NCI-H2227 treated with DMSO at 0.1 percent for 48 hours (cell line): ENCODE data around the gene CTDP1.

Experiments used
- DNase-seq: peaks from one replicate; lab custom pipeline; 2025; lab: John Stamatoyannopoulos, UW

The CTDP1 gene

DNA sequence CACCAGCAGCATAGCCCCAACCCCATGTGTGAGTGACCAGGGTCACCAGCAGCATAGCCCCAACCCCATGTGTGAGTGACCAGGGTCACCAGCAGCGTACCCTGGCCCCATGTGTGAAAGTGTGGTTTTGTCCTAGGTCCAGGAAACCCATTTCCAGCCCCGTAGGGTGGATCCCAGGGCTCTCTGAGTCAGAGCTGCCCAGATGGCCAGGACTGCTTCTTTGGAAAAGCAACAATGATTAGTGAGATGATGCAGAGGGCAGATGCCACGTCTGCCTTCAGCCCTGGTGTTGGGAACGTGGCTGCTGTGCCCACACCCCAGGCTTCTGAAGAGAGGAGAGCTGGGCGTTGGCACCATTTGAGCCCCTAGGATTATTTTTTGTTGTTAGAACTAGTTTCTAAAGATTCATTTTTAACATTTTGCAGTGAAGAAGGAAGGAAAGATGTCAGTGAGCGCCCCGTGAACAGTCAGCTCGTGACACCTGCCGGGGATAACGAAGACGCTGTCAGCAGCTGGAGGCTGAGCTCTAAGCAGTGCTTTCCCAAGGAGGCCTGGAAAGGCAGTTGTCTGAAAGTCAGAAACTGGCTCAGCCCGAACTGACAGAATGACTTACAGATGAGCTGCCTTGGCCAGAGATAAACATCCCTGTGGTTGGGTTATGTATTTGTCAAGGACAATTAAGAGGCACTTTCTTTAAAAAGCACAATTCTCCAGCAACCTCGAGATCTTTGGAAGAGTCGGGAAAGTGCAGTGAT lies 86.1 kb downstream of the CTDP1 start:
- no peak for DNase-seq

DNA sequence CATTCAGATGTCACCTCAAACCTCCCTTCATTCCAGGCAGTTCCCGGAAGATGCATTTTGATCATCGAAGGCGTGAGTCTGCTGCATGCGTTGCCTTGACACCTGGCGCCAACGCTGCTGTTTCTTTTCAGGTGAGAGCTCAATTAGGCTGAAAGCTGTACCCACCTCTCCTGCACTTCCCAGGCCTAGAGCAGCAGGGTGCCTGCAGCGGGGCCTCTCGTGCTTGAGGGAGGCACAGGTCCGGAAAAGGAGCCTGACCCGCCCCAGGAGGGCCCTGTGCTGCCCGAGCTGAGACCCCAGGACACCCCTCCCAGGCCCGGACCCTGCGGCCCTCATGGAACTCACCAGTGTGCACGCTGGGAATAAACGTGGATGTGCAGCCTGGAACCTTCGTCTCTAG lies 86.7 kb downstream of the CTDP1 start:
- no peak for DNase-seq

DNA sequence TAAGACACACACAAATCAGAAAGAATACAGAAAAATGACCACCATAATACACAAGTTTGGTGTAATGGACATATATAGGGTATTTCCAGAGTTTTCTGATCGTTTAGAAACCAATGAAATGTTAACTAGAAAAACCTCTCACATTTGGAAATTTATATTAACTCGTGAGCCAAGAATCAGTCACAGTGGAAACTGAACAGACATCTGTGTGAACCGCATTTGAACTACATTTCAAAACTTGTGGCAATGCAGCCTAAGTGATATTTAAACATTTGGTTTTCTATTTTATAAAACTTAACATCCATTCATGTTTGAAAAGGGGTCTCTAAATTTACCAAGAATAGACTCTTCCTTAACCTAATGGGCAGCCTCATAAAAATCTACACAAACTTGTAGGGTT lies 89.1 kb downstream of the CTDP1 start:
- DNase-seq: no peak

DNA sequence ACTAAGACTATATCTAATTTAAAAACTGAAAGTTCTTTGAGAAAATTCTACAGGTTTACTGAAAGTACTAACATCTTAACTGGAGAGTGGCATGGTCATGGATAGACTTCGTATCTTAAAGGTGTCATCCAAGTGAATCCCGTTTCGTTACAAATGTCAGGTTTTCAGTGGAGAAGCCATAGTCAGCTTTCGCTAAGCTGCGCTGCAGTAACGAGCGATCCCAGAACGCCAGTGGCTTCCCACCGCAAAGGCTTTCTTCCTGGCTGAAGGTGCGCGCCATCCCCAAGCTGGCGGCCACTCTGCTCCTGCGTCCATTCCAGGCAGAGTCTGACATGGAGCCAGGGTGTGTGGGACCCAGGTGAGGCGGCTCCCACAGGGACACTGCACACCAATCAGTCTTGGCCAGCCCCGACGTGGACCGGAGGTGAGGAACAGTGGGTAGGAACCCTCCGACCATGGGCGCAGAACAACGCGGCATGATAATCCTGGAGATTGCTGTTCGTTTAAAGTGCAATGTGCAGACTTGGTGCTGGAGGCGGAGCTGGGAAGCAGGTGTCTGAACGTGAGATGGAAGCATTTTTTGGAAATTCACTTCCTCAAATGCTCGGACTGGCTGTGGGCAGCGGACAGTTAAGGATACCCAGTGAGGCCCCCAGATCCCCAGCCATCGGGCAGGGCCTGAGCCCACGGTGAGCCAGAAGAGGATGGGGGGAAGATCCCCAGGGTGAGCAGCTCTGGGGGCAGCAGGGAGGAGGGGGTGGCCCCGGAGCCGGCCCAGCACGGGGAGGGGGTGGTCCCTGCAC lies 90.3 kb downstream of the CTDP1 start:
- DNase-seq: no peak

DNA sequence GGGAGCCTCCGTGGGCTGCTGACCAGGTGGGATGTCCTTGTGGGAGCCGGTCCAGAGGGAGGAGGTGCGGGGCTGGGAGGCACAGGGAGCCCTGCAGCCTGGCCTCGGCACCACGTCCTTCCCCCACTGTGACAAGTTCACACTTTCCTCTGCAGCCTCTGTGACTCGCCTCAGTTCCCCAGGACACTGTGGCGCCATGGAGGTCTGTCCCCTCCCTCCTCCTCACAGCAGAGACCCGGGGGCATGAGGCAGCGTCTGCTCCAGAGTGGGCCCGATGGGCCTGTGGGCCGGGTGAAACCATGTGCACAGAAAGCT lies 90.9 kb downstream of the CTDP1 start:
- DNase-seq: no peak

DNA sequence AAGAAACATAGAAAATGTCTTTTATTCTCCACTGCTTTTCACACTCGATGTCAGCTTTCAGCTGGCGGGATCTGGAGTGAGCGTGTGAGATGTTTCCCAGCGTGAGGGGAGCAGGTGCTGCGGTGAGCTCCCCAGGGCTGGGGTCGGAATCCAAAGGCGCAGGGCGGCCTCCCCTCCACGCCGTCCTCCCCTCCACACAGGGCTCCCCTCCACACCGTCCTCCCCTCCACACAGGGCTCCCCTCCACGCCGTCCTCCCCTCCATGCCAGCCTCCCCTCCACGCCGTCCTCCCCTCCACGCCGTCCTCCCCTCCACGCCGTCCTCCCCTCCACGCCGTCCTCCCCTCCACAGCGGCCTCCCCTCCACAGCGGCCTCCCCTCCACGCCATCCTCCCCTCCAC lies 91.2 kb downstream of the CTDP1 start:
- no peak for DNase-seq

DNA sequence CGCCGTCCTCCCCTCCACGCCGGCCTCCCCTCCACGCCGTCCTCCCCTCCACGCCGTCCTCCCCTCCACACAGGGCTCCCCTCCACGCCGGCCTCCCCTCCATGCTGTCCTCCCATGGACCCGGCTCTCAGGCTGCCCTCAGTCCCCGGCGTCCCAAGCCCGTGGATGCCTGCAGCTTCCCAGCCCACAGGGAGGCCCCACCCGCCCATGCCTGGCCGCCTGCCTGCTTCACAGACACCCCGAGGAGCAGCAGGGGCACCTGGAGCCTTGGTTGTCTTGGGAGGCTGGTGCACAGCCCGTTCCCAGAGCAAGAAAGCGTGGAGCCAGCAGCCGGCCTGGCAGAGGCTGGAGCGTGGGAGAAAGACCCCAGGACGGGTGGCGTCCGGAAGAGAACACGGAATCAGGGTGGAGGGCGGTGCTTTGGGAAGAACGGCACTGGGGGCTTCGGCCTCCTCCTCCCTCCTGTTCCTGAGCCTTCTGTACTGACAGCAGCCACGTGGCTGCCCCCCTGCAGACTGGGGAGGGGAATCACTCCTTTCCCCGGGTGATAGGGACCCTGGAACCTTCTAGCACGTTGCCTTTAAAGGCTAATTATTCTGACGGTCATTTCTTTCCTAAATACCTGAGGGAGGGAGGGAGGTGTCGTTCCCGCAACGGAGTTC lies 92.0 kb downstream of the CTDP1 start:
- DNase-seq: no peak

DNA sequence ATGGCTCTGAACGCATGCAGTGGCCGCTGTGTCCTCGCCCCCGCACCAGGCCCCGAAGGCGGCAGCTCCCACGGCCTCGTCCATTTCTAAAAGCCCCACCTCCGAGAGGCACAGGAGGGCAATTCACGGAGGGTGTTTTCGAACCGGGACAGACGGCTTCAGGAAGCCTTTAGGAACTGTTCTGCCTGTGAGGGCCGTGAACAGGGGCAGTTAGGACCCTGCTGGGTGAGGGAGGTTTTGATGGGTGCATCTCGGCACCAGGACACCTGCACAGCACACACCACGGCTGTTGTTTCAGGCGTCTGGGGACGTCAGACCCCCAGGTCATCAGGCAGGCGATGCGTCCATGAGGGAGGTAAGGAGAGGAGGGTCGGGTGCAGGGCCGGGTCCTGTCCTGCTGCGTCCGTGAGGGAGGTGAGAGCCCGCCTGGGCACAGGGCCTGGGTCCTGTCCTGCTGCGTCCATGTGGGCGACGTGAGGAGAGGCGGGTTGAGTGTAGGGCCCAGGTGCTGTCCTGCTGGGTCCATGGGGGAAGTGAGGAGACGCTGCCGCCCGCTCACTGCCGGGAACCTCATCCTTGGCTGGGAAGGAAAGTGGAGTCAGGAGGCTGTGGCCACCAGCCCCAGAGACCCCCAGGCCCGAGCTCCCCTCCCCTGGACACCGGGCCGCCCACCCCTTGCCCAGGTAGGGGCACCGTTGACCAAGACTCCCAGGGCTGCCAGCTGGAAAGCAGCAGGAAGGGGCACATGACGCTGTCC lies 92.7 kb downstream of the CTDP1 start:
- no peak for DNase-seq

DNA sequence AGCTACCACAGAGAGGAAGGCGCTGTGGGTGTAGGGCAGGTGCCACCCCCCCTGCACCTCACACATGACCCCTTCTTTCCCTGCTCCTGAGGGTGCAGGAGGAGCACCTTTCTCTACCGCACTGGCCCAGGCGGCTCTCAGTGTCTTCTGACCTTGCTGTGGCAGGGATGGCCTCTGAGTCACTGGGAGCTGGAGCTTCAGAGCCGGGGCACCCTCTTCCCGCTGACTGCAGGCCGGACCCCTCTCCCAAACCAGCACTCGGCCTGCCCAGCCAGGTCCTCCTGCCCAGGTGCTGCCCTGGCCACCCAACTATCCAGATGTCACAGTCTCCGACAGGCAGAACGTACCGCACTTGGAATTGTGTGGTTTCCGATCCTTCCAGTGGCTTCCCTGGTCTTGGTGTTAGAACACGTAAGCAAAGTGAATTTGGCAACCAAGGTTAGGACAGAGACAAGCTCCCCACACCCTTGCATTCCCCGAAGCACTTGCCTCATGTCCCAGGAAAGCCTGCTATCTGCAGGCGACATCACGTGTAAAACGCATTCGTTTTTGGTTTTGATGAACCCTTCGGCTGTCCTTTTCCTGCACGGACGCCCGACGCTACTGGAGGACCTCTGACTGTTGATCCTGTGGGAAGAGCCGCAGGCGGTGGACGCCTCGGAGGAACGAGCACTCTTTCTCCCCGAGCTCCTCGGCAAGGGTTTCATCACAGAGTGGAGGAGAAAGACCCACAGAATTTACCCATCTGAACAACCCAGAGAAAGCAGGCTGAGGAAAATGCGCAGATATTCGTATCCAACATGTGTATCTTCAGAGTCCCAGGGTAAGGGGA lies 93.5 kb downstream of the CTDP1 start:
- no peak for DNase-seq

DNA sequence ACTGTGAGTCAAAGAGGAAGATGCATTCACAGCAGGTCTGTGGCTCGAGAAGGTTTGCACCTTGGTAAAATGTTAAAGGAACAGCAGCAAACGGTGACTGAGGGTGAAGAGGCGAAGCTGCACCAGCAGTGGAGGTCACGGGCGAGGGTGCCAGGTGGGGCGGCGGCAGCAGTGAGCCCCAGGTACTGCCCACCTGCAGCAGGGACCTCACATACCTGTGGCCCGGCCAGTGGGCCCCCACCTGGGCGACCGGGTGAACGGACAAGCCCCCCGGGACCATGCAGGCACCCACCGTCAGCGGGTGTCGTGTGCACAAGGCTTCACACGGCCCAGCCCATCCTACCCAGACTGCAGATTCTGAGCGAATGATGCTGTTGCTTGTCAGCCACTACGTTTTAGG lies 94.5 kb downstream of the CTDP1 start:
- DNase-seq: no peak

DNA sequence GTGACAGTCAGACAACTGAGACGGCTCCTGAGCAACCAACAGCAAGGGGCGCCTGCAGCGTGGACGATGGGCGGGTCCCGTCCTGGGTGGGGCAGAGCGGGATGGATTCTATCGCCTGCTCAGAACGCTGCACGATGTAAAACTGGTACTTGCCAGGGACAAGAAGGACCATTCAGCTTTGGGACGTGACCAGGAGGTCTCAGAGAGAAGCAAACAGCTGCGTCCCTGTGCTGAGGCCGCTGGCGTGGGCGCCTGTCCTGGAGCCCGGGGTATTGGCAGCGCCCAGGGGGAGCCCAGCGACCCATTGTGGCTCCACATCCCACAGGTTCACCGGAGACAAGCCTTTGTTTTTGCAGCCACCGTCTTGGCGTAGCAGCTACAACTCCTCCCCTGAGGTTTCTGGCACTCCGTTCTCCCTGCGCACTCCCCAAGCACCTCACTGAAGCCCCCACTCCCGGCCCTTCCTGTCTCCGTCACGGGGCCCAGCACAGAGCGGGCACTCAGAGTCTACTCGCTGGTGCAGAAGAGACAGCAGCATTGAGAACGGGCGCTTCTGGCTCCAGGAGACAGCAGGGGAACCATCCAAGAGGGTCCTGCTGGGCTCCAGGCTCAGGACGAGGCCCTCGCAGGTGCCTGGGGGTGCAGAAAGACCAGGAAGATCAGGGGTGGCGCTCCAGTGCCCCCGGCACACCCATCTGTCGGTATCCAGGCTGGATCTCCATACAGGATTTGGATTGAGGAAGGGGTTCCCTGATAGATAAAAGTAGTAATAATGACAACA lies 96.0 kb downstream of the CTDP1 start:
- DNase-seq: no peak

DNA sequence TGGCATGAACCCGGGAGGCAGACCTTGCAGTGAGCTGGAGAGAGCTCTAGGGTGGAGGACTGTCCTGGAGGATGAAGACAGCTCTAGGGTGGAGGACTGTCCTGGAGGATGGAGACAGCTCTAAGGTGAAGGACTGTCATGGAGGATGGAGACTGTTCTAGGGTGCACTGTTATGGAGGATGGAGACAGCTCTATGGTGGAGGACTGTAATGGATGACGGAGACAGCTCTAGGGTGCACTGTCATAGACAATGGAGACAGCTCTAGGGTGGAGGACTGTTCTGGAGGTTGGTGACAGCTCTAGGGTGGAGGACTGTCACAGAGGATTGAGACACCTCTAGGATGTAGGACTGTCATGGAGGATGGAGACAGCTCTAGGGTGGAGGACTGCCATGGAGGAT lies 97.1 kb downstream of the CTDP1 start:
- DNase-seq: no peak

DNA sequence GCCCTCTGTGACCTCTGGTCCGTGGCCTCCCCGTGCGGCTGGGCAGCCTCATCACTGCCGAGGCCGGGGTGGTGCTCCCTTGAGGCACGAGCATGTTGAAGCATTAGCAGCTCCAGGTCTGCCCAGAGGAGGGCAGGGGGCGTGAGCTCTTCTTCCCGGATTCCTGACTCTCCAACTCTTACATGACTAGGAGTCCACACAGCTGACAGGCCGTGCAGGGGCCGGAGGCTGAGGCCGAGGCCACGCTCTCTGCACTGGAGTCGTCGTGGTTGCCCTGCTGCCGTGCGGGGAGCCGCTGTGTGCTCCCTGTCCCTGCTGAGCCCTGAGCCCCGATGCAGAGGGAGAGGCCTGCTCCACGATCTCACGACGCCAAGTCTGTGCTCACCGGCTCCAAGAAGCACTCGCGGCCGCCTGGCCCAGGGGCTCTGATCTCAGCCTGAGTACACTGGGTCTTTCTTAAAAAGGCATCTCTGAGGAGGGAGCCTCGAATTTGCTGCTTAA lies 98.7 kb downstream of the CTDP1 start:
- no peak for DNase-seq

DNA sequence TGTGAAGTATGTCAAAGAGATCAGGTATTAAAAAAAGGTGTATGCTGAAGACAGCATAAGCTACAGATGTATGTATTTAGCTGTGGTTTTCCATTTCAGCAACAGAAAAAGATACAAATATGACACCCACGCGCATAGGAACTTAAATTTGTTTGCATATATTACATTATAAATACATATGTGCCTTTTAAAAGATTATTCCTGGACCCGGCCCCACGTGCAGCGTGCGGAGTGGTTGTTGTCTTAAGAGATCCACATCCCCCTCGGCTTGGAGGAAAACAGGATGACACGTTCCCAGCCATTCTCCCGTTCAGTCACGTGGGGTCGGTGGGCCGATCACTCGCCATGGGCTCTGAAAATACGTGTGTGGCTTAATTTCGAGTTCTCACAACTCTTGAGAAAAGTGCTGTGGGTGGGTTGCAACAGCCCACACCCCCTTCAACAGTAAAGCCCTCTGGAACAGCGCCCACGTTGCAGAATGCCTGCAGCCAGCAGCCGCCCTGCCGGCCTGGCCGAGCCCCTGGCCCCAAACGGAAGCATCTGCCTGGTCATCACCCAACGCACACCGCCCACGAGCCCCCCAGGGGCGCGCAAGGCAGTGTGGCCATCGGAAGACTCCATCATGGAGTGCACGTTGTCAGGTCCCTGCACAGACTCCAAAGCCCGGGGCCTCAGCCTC lies 99.6 kb downstream of the CTDP1 start:
- DNase-seq: no peak

DNA sequence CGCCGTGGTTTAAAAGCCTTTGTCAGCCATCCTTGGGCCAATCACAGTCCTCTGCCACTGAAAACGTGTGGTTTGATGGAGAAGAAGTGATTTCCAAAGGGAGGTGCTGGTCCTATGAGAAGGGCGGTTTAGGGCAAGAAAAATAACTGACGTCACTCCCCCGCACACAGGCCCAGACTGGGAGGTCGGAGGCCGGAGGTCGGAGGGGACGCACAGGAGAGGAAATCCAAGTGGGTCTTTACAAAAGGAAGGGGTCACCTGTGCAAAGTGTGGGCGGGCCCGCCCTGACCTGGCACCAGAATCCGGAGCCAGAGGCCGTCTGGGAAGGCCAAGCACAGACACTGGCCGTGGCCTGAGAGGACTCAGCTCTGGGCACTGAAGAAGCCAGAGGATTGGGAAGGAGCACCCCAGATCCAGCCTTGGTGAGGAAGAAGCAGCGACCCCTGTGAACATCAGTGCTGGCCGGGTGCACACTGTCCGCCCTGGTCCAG lies 100.1 kb downstream of the CTDP1 start:
- DNase-seq: no peak

DNA sequence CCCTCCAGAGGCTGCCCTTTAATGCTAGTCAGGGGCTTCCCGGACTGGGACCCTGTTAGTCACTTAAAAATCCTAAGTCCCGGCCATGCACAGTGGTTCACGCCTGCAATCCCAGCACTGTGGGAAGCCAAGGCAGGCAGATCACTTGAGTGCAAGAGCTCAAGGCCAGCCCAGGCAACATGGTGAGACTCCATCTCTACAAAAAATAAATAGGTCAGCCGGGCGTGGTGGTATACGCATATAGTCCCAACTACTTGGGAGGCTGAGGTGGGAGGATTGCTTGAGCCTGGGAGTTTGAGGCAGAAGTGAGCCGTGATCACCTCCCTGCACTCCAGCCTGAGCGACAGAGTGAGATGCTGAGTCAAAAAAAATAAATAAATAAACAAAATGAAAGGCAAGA lies 100.9 kb downstream of the CTDP1 start:
- no peak for DNase-seq

DNA sequence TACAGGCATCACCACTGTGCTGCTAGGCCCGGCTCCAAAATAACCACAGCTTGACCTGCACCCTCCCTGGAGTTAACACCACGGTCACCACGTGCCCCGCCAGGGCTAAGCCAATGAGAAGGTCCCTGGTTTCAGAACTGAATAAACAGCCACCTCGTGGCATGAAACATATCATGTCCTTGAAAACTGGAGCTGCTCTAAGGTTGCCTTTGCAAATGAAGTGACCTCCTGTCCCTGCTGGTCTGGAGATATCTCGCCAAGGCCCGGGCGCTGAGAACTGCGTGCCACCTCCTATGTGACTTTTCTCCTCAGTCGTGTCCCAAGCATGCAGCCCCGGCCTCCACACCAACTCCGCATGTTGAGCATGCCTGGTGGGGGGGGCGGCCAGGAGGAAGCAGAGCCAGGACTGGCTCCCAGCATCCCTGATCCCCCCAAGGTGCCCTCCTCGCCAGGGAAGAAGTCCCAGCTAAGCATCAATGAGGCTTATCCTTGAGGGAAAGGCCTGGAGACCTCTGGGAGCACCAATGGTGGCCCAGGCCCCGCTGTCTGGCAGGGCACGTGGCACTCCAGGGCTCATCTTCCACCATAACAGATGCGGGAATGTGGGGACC lies 101.8 kb downstream of the CTDP1 start:
- DNase-seq: no peak

DNA sequence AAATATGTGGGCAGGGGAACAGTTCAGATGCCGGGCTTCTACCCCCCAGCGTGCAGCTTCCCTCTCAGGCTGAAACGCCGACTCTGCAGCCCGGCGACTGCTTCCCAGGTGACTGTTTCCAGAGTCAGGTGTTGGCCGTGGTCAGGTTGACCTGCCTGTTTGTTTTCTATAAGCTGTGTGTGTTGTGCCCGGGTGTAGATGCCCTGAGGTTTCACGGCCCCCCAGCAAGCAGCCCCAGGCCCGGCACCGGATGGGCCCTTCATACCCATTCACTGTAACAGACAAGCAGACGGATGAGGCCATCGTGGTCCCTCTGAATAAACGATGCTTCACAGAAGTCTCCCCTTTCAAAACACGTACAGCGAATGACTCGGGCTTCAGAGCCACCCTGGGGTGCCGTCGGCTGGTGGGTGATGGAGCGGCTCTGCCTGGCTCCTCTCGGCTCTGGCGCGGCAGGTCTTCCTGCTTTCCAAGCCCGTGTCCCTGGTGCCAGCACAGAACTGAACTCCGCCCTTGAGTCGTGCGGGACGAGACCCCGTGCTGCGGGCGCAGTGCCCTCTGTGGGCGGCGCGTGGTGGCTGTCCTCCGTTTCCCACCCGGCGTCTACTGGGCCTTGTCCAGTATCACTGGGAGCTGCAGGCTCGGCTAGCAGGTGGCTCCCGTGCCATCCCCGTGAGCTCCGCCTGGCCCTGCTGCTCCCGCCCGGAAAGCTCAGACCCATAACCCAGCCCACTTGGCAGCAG lies 103.1 kb downstream of the CTDP1 start:
- DNase-seq: no peak
